Liver (tissue), 9 donors: Measurements from ENCODE around the gene FRMD5. TPM values are rescaled to one million over a fixed set of nuclear protein-coding genes. Genes with fewer than 3 reads are reported as not detected.

Experiments
- DNase-seq: peaks from one replicate; pipeline ENCODE4 v3.0.0-alpha.2; 2017; ENCODE audit warnings: low spot score
- H3K27ac ChIP-seq, 2 donors: one replicate each; pipeline ENCODE4 v1.7.0; 2013; ENCODE audit warnings: inconsistent platforms in 2 of 2, low read length in 2 of 2, control low read depth in 1 of 2, low read depth in 1 of 2, mild to moderate bottlenecking in 1 of 2
- H3K27me3 ChIP-seq, 4 donors: one replicate each; pipeline versions ENCODE4 v1.6.1 to v1.7.0; 2013; ENCODE audit warnings: low read length in 3 of 4, inconsistent platforms in 1 of 4, mild to moderate bottlenecking in 1 of 4, moderate library complexity in 1 of 4; ENCODE audit not compliant: control insufficient read depth in 4 of 4, insufficient read depth in 4 of 4
- H3K36me3 ChIP-seq, 4 donors: one replicate each; pipeline versions ENCODE4 v1.6.1 to v1.7.0; 2013; ENCODE audit warnings: low read length in 3 of 4, mild to moderate bottlenecking in 3 of 4, low read depth in 1 of 4, moderate library complexity in 1 of 4; ENCODE audit not compliant: control insufficient read depth in 4 of 4, insufficient read depth in 3 of 4
- H3K4me1 ChIP-seq, 4 donors: one replicate each; pipeline versions ENCODE4 v1.6.1 to v1.7.0; 2013; ENCODE audit warnings: low read length in 3 of 4, mild to moderate bottlenecking in 3 of 4, moderate library complexity in 1 of 4; ENCODE audit not compliant: control insufficient read depth in 4 of 4, insufficient read depth in 4 of 4
- H3K4me3 ChIP-seq, 3 donors: one replicate each; pipeline versions ENCODE4 v1.6.1 to v1.7.0; 2013; ENCODE audit warnings: low read length in 3 of 3, control low read depth in 1 of 3, low read depth in 1 of 3, mild to moderate bottlenecking in 1 of 3
- H3K9ac ChIP-seq, 2 donors: one replicate each; pipeline ENCODE4 v1.7.0; 2013; ENCODE audit warnings: low read length in 2 of 2, mild to moderate bottlenecking in 2 of 2, moderate library complexity in 2 of 2, control low read depth in 1 of 2, low read depth in 1 of 2
- H3K9me3 ChIP-seq, 4 donors: one replicate each; pipeline versions ENCODE4 v1.6.1 to v1.7.0; 2013; ENCODE audit warnings: low read length in 3 of 4; ENCODE audit not compliant: control insufficient read depth in 4 of 4
- EGR1 ChIP-seq, 2 donors: IDR thresholded peaks; 2 replicates each; pipeline ENCODE4 v1.6.1; 2016 to 2018; ENCODE audit warnings: antibody characterized with exemption in 2 of 2, low read depth in 2 of 2
- FOXA1 ChIP-seq: IDR thresholded peaks from 2 replicates; pipeline ENCODE4 v1.6.1; 2016; ENCODE audit warnings: antibody characterized with exemption
- FOXA2 ChIP-seq: IDR thresholded peaks from 2 replicates; pipeline ENCODE4 v1.6.1; 2016; ENCODE audit warnings: antibody characterized with exemption
- GABPA ChIP-seq, 2 donors: IDR thresholded peaks in 1 of 2; conservative IDR thresholded peaks in 1 of 2; 2 replicates each; pipeline ENCODE4 v1.6.1; 2016; ENCODE audit warnings: antibody characterized with exemption in 2 of 2, mild to moderate bottlenecking in 1 of 2, moderate library complexity in 1 of 2
- HNF4A ChIP-seq, 2 donors: conservative IDR thresholded peaks; 2 replicates each; pipeline ENCODE4 v1.6.1; 2016; ENCODE audit warnings: antibody characterized with exemption in 2 of 2, mild to moderate bottlenecking in 2 of 2
- HNF4G ChIP-seq: IDR thresholded peaks from 2 replicates; pipeline ENCODE4 v1.6.1; 2016; ENCODE audit warnings: antibody characterized with exemption
- JUND ChIP-seq, 2 donors: IDR thresholded peaks; 2 replicates each; pipeline ENCODE4 v1.6.1; 2016; ENCODE audit warnings: antibody characterized with exemption in 2 of 2
- NR2F2 ChIP-seq: IDR thresholded peaks from 2 replicates; pipeline ENCODE4 v1.6.1; 2016; ENCODE audit warnings: antibody characterized with exemption
- RAD21 ChIP-seq, 2 donors: IDR thresholded peaks; 2 replicates each; pipeline ENCODE4 v1.6.1; 2016; ENCODE audit warnings: antibody characterized with exemption in 2 of 2, mild to moderate bottlenecking in 2 of 2
- SP1 ChIP-seq: IDR thresholded peaks from 2 replicates; pipeline ENCODE4 v1.6.1; 2018; ENCODE audit warnings: antibody characterized with exemption, mild to moderate bottlenecking
- TAF1 ChIP-seq: conservative IDR thresholded peaks from 2 replicates; pipeline ENCODE4 v1.6.1; 2016; ENCODE audit warnings: antibody characterized with exemption, mild to moderate bottlenecking
- YY1 ChIP-seq: IDR thresholded peaks from 2 replicates; pipeline ENCODE4 v1.6.1; 2016; ENCODE audit warnings: antibody characterized with exemption, mild to moderate bottlenecking
- WGBS: extraction: QIAGEN DNeasy Blood & Tissue Kit; methylation state at CpG from one replicate; pipeline ENCODE4 v1.1.7; 2013; 5-methylcytosine and 5-hydroxymethylcytosine counted together
- polyA plus RNA-seq, 2 donors: library from polyadenylated mRNA; stranded (reverse) in 1 of 2; unstranded in 1 of 2; fragments of 200-250 nt in 1 of 2; fragments of >200 nt in 1 of 2; fragmentation: Nextera tagmentation in 1 of 2; extraction: Ambion mirVana in 1 of 2; gene quantifications; one replicate each; pipeline versions ENCODE4 v1.2.1 to v1.2.3, GENCODE V29; 2013 to 2015
- total RNA-seq, 2 donors: library from RNA; depleted of rRNA; stranded (reverse); fragments of >200 nt; gene quantifications; one replicate each; pipeline ENCODE4 v1.2.3, GENCODE V29; 2014
- TF ChIP-seq, protein P1 (sequence below): IDR thresholded peaks from 2 replicates; pipeline ENCODE4 v1.6.1; 2016; ENCODE audit warnings: antibody characterized with exemption
- TF ChIP-seq, protein P2 (sequence below): IDR thresholded peaks from 2 replicates; pipeline ENCODE4 v1.6.1; 2016; ENCODE audit warnings: antibody characterized with exemption
- TF ChIP-seq, protein P3 (sequence below): IDR thresholded peaks from 2 replicates; pipeline ENCODE4 v1.6.1; 2016; ENCODE audit warnings: antibody characterized with exemption
- donor health status: healthy.
- donor health status: healthy.
- donor health status: healthy.
- donor health status: healthy.
- donor health status: healthy.

Gene FRMD5
- total and polyA plus RNA-seq, 4 donors = 0.01 to 0.25 TPM; not detected in 2

DNA sequence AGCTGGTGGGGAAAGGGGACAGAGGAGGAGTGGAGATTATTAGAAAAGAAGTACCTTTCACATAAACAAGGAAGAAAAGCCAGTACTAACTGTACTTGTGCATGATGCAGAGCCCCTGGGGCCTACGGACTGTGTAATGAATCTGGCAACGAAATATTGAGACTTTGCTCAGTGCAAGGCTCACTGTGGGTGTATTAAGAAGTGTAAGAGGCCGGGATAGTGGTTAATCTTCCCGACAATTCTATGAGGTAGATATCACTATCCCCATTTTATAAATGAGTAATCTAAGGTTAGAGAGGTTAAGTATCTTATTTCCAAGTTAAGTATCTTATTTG lies 278.8 kb downstream of the FRMD5 start:
- Histone ChIP-seq H3K9ac (no peak overlapping the region), H3K36me3 (no peaks in the 10 kb centered on the region), H3K27me3 (no peaks in the 10 kb centered on the region), H3K4me3 (no peak overlapping the region), H3K27ac (no peak overlapping the region), H3K4me1 (no peaks in the 10 kb centered on the region), H3K9me3 (no peaks in the 10 kb centered on the region)
- WGBS = 94% methylated on average over 4 of the region's 4 CpGs
- DNase-seq = no peak
- TF ChIP-seq FOXA1 (no peak), YY1 (no peak), HNF4G (no peak), TAF1 (no peak), RAD21 (IDR thresholded peaks at IDR 0.05) (no peak), NR2F2 (no peak), HNF4A (conservative IDR thresholded peaks at IDR 0.05) (no peak), EGR1 (IDR thresholded peaks at IDR 0.05; ENCODE audit: low read depth in 2 of 2) (no peak)
- TF ChIP-seq, protein P1, sequence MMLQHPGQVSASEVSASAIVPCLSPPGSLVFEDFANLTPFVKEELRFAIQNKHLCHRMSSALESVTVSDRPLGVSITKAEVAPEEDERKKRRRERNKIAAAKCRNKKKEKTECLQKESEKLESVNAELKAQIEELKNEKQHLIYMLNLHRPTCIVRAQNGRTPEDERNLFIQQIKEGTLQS = no peak
- TF ChIP-seq, protein P2, sequence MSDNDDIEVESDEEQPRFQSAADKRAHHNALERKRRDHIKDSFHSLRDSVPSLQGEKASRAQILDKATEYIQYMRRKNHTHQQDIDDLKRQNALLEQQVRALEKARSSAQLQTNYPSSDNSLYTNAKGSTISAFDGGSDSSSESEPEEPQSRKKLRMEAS = no peak

DNA sequence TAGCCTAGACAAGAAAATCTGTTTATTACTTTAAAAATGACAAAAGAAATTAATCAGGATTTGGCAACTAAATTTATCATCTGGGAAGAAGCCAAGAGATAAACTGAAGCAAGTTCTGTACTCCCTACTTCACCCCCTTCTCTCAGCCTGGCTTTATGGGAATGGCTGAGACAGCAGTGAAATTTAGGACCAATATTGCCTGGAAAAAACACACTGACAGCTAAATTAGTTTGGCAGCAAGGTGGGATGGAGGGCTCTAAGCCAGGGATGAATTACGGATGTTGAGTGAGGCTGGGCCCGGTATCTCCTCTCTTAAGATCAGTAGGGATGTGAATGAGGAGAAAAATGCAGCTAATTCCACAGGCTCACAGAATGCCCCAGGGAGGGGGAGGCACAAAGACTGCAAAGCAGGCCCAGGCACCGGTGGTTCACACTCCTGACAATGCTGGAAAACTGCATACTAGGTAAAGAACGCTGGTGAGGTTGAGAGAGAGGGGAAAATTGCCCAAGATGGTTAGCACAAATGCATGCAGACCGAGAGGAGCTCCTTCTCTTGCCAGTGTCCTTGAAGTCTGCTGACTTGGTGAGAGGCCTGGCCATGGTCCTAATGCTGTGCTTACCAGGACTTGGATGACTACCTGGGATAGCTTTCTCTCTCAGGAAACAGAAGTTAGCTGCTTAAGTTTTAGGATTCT lies 279.3 kb downstream of the FRMD5 start:
- WGBS = 82% methylated on average over 5 of the region's 5 CpGs
- no peak for TF ChIP-seq SP1
- no peak for TF ChIP-seq GABPA (IDR thresholded peaks at IDR 0.05 in 1 of 2, conservative IDR thresholded peaks at IDR 0.05 in 1 of 2)
- no peak for TF ChIP-seq FOXA2
- TF ChIP-seq JUND (IDR thresholded peaks at IDR 0.05) = no peak
- TF ChIP-seq, protein P3, sequence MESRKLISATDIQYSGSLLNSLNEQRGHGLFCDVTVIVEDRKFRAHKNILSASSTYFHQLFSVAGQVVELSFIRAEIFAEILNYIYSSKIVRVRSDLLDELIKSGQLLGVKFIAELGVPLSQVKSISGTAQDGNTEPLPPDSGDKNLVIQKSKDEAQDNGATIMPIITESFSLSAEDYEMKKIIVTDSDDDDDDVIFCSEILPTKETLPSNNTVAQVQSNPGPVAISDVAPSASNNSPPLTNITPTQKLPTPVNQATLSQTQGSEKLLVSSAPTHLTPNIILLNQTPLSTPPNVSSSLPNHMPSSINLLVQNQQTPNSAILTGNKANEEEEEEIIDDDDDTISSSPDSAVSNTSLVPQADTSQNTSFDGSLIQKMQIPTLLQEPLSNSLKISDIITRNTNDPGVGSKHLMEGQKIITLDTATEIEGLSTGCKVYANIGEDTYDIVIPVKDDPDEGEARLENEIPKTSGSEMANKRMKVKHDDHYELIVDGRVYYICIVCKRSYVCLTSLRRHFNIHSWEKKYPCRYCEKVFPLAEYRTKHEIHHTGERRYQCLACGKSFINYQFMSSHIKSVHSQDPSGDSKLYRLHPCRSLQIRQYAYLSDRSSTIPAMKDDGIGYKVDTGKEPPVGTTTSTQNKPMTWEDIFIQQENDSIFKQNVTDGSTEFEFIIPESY = no peak
- no peak for TF ChIP-seq TAF1
- DNase-seq = no peak
- no peaks in the 10 kb centered on the region for H3K4me1 ChIP-seq
- no peak overlapping the region for H3K27ac ChIP-seq
- H3K4me3 ChIP-seq = no peak overlapping the region
- H3K9ac ChIP-seq = no peak overlapping the region
- H3K36me3 ChIP-seq = no peaks in the 10 kb centered on the region
- H3K27me3 ChIP-seq = no peaks in the 10 kb centered on the region
- H3K9me3 ChIP-seq = no peaks in the 10 kb centered on the region

DNA sequence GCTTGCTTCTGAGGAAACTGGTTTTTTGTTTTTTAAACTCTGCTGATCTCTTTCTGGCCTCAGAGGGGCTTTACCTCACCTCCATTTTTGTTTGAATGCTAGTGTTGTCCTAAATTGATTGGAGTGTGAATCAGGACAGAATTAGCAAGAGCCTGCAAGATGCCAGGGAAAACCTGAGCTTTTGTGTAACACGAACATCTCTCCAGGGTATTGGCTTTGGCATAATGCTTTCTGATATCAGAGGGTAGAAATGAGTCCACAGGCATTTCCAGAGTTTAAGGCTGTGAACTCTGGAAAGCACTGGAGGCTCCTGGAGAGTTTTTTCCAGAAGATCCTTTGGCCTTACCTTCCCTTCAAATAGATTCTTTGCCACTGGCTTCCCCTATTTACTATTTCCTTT lies 281.1 kb downstream of the FRMD5 start:
- Histone ChIP-seq H3K4me3 (no peak overlapping the region), H3K9ac (no peak overlapping the region), H3K9me3 (no peaks in the 10 kb centered on the region), H3K27ac (no peak overlapping the region), H3K4me1 (no peaks in the 10 kb centered on the region), H3K27me3 (no peaks in the 10 kb centered on the region), H3K36me3 (no peaks in the 10 kb centered on the region)
- TF ChIP-seq FOXA1 = no peak
- no peak for DNase-seq
- WGBS = 87% methylated on average over 1 of the region's 1 CpG
